K562 (cell line): ENCODE measurements around the gene PDHA2.

Experiments
- CBX2 ChIP-seq: fragments of 200-600 bp; sonication (generic); IDR thresholded peaks from one replicate; pipeline ENCODE4 v1.6.1; 2012; ENCODE audit warnings: mild to moderate bottlenecking, low read length, inconsistent platforms; ENCODE audit not compliant: insufficient read depth, poor library complexity, severe bottlenecking
- CREM ChIP-seq: IDR thresholded peaks from 2 replicates; pipeline ENCODE4 v1.6.1; 2014; ENCODE audit warnings: antibody characterized with exemption, low read depth
- EZH2 ChIP-seq: IDR thresholded peaks from 2 replicates; pipeline ENCODE4 v1.6.1; 2012; ENCODE audit warnings: low read depth, mild to moderate bottlenecking, inconsistent platforms, low read length, borderline replicate concordance
- FOSL1 ChIP-seq: fragments of 200-800 bp; sonication (Bioruptor generic); conservative IDR thresholded peaks from 2 replicates; pipeline ENCODE4 v1.6.1; 2016; ENCODE audit warnings: missing genetic modification characterization, missing compliant biosample characterization
- GTF2A2 ChIP-seq: IDR thresholded peaks from 2 replicates; pipeline ENCODE4 v1.6.1; 2016; ENCODE audit warnings: mild to moderate bottlenecking, missing genetic modification characterization, missing compliant biosample characterization
- POLR2A ChIP-seq: fragments of 450-650 bp; conservative IDR thresholded peaks from 2 replicates; pipeline ENCODE4 v1.6.1; 2016
- YY1 ChIP-seq, 3 experiments: IDR thresholded peaks; 2 replicates each; pipeline ENCODE4 v1.6.1; 2011; ENCODE audit warnings: low read length in 2 of 3, mild to moderate bottlenecking in 2 of 3, moderate library complexity in 2 of 3, borderline replicate concordance in 1 of 3, control low read depth in 1 of 3, low read depth in 1 of 3; ENCODE audit not compliant: insufficient read depth in 3 of 3, insufficient replicate concordance in 2 of 3, control insufficient read depth in 1 of 3, insufficient read length in 1 of 3; ENCODE audit errors: extremely low read depth in 1 of 3
- ZNF408 ChIP-seq: fragments of 250-450 bp; sonication (Bioruptor Pico); IDR thresholded peaks from 2 replicates; pipeline ENCODE4 v1.4.0; 2020; ENCODE audit warnings: low read depth, mild to moderate bottlenecking, moderate library complexity
- TF ChIP-seq, protein P1 (sequence below): sonication (generic); formaldehyde crosslinking; IDR thresholded peaks from 2 replicates; pipeline ENCODE4 v1.8.1; 2023; ENCODE audit warnings: mild to moderate bottlenecking, missing genetic modification reagents
- TF ChIP-seq, protein P2 (sequence below), 2 experiments: fragments of 450-650 bp; formaldehyde crosslinking in 1 of 2; IDR thresholded peaks; 2 replicates each; pipeline versions ENCODE4 v1.4.0 to v1.6.1; 2014 to 2020; ENCODE audit warnings: mild to moderate bottlenecking in 2 of 2, borderline replicate concordance in 1 of 2, low read depth in 1 of 2

DNA sequence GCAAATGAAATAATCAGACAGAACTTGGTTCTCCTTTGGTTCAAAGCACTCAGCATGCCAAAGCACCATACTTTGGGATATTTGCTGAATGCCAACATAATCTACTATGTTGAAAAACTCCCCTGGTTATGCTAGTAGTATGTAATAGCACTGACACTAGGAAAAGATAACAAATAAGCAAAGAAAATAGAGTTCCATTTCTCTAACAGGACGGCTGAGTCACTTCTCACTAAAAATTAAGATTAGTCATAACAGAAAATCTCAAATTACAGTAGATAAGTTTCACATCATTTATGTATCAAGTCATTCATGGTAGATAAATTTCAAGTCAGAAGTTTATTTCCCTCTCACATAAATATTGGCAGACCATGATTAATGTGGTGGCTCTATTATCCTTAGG, 17.9 kb downstream of the PDHA2 start:
- no peak for TF ChIP-seq FOSL1 (tag)
- TF ChIP-seq, protein P1, sequence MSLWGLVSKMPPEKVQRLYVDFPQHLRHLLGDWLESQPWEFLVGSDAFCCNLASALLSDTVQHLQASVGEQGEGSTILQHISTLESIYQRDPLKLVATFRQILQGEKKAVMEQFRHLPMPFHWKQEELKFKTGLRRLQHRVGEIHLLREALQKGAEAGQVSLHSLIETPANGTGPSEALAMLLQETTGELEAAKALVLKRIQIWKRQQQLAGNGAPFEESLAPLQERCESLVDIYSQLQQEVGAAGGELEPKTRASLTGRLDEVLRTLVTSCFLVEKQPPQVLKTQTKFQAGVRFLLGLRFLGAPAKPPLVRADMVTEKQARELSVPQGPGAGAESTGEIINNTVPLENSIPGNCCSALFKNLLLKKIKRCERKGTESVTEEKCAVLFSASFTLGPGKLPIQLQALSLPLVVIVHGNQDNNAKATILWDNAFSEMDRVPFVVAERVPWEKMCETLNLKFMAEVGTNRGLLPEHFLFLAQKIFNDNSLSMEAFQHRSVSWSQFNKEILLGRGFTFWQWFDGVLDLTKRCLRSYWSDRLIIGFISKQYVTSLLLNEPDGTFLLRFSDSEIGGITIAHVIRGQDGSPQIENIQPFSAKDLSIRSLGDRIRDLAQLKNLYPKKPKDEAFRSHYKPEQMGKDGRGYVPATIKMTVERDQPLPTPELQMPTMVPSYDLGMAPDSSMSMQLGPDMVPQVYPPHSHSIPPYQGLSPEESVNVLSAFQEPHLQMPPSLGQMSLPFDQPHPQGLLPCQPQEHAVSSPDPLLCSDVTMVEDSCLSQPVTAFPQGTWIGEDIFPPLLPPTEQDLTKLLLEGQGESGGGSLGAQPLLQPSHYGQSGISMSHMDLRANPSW (CRISPR knock-in tag) = no peak
- TF ChIP-seq POLR2A = no peak
- no peak for TF ChIP-seq CBX2
- TF ChIP-seq EZH2 = no peak
- no peak for TF ChIP-seq CREM
- TF ChIP-seq YY1 (IDR thresholded peaks at IDR 0.05; ENCODE audit: borderline replicate concordance in 1 of 3, control insufficient read depth in 1 of 3, extremely low read depth in 1 of 3, insufficient read depth in 3 of 3, insufficient read length in 1 of 3, insufficient replicate concordance in 2 of 3, low read depth in 1 of 3, low read length in 2 of 3) = no peak
- TF ChIP-seq, protein P2, sequence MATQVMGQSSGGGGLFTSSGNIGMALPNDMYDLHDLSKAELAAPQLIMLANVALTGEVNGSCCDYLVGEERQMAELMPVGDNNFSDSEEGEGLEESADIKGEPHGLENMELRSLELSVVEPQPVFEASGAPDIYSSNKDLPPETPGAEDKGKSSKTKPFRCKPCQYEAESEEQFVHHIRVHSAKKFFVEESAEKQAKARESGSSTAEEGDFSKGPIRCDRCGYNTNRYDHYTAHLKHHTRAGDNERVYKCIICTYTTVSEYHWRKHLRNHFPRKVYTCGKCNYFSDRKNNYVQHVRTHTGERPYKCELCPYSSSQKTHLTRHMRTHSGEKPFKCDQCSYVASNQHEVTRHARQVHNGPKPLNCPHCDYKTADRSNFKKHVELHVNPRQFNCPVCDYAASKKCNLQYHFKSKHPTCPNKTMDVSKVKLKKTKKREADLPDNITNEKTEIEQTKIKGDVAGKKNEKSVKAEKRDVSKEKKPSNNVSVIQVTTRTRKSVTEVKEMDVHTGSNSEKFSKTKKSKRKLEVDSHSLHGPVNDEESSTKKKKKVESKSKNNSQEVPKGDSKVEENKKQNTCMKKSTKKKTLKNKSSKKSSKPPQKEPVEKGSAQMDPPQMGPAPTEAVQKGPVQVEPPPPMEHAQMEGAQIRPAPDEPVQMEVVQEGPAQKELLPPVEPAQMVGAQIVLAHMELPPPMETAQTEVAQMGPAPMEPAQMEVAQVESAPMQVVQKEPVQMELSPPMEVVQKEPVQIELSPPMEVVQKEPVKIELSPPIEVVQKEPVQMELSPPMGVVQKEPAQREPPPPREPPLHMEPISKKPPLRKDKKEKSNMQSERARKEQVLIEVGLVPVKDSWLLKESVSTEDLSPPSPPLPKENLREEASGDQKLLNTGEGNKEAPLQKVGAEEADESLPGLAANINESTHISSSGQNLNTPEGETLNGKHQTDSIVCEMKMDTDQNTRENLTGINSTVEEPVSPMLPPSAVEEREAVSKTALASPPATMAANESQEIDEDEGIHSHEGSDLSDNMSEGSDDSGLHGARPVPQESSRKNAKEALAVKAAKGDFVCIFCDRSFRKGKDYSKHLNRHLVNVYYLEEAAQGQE (IDR thresholded peaks at IDR 0.05; ENCODE audit: borderline replicate concordance) = no peak
- TF ChIP-seq, protein P2 (CRISPR knock-in tag; IDR thresholded peaks at IDR 0.05; ENCODE audit: low read depth) = no peak
- TF ChIP-seq ZNF408 (CRISPR knock-in tag) = no peak
- TF ChIP-seq GTF2A2 (tag) = no peak
